ENCODE measurements around the gene GEMIN2. TPM values are rescaled to one million over a fixed set of nuclear protein-coding genes. Genes with fewer than 3 reads are reported as not detected.

GEMIN2 gene, protein sequence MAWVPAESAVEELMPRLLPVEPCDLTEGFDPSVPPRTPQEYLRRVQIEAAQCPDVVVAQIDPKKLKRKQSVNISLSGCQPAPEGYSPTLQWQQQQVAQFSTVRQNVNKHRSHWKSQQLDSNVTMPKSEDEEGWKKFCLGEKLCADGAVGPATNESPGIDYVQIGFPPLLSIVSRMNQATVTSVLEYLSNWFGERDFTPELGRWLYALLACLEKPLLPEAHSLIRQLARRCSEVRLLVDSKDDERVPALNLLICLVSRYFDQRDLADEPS
- 9.6 and 13.9 TPM in 2 replicates for total RNA-seq

DNA sequence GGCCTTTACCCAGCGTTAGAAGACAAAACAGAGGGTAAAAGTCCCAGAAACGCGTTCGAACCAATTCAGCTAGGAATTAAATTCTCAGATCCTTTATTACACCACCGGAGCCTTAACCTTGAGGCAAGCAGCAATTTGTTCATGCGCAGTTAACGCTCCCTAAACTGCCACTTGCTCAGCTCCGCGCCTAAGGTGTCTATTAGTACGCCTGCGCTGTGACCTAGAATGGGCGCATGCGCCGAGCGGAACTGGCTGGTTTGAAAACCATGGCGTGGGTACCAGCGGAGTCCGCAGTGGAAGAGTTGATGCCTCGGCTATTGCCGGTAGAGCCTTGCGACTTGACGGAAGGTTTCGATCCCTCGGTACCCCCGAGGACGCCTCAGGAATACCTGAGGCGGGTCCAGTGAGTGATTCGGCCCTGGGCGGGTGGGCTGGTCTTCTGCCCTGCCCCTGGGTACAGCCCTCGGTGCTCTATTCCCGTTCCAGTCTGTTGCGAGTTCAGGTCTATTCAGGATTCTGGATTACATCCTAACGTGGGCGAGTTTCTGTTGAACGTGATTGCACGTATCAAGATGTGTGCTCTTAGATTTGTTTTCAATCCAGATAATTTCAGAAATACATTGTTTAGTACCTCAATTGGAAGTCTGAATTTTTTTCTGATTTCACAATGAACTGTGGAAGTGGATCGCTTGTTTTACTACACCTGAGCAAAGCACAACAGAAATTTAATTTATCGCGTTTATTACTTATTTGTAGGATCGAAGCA lies at the start of gene GEMIN2:
Gene GEMIN2, plus strand, starts transcription at position 251 of the 766 bp plus-strand sequence. Its CDS starts 16 bp downstream, at position 267.

DNA sequence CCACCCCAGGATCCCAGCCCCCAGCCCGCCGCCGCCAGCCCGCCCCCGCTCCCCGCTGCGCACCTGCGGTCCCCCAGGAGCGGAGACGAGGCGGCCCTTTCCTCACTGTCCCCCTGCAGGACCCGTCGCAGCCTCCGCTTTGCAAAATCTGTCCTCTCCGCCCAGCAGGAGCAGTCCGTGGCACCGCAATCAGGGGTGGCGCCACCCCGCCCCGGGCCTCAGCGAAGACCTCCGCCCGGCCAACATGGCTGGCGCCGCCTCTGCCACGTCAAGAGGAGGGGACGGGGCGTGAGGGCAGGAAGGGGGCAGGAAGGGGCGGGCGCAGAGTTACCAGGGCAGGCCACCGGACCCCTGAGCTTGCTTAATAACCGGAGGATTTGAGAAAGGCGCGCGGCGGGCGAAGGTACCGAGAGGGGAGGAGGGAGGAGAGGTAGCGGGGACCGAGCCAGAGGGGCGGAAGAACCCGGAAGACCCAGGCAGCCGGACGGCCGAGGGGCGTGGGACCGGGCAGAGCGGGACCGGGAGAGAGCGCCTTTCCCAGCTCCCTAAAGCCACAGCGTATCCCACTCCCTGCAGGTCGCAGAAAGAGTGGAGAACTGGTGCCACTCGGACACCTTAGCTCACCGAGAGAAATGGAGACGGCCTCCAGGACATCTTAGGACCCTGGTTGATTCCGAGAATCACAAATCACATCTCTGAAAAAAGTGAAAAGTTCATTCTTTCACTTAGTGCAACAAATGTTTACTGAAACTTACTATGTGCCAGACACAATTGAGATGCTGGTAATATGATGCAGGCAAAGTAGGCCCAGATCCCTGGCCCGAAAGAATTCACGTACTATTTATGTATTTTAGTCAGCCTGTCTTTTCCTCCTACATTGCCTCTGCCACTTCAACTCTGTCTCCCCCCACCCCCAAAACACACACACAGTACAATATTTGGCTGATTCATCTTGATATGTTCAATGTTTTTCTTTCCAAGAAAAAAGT lies 10.9 kb upstream of the GEMIN2 start, which contains the start of gene SEC23A:
Gene SEC23A, minus strand, starts transcription at position 267 of the 989 bp plus-strand sequence. CDS start 7,117 bp downstream, outside the sequence.

DNA sequence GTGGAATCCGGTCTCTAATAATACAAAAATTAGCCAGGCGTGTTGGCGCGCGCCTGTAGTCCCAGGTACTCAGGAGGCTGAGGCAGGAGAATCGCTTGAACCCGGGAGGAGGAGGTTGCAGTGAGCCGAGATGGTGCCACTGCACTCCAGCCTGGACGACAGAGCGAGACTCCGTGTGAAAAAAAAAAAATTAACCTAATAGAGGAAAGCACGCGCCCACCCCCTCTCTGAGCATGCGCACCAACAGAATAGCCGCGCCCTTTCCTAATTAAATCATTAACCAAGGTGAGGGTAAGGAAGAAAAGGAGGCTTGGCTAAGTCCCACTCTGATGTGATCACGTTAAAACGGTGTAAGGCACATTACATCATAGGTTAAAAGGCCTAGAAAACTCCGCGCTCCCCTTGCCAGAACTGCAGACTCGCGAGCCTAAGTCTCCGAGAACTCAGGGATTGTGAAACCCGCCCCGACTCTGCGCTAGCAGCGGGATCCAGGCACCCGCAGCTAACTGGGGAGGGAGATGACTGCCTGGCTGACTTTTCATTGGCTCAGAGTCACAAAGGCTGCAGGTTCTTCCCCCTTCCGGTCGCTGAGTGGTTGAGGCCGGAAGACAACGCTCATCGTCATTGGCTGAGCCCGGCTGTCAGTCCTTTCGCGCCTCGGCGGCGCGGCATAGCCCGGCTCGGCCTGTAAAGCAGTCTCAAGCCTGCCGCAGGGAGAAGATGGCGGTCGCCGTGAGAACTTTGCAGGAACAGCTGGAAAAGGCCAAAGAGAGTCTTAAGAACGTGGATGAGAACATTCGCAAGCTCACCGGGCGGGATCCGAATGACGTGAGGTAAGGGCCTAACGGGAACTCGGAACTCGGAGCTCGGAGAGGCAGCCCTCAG lies 60.7 kb downstream of the GEMIN2 start, which contains the start of gene PNN:
Gene PNN, plus strand, starts transcription at position 695 of the 885 bp plus-strand sequence. Its CDS starts 26 bp downstream, at position 721.

Other genes starting within 250 kb of the GEMIN2 start
- gene SEC23A, start 11.1 kb upstream of the GEMIN2 start, total RNA-seq, result 310 and 313 TPM in 2 replicates
- 17.2 and 20.8 TPM in 2 replicates for gene TRAPPC6B, start 56.0 kb downstream of the GEMIN2 start, total RNA-seq
- gene PNN, start 60.9 kb downstream of the GEMIN2 start, total RNA-seq, result 13.4 and 13.7 TPM in 2 replicates
- 6.5 and 13.4 TPM in 2 replicates for gene MIA2, start 119.6 kb downstream of the GEMIN2 start, total RNA-seq

Measured in bronchial smooth muscle cell (primary cell).